GM12875 (cell line): ENCODE results near the gene PLCG2.

Experiments
- H3K4me3 ChIP-seq: one replicate; pipeline ENCODE4 v1.5.1; 2011; ENCODE audit warnings: low read depth, low read length, control low read depth
- CTCF ChIP-seq: IDR thresholded peaks from 2 replicates; pipeline ENCODE4 v1.5.1; 2011; ENCODE audit warnings: low read depth, mild to moderate bottlenecking, control low read depth, inconsistent platforms, low read length, moderate library complexity, borderline replicate concordance; ENCODE audit not compliant: insufficient read depth

Gene PLCG2

GRCh38 chr16:81846105-81846504 lies 67.0 kb downstream of the PLCG2 start:
- H3K4me3 ChIP-seq: no peak overlapping the region
- no peak for TF ChIP-seq CTCF

- no peak overlapping the region for H3K4me3 ChIP-seq
- TF ChIP-seq CTCF: no peak
Observed at GRCh38 chr16:81848306-81848853, 69.3 kb downstream of the PLCG2 start.

- H3K4me3 ChIP-seq: no peak overlapping the region
- no peak for TF ChIP-seq CTCF
Observed at GRCh38 chr16:81850197-81850944, 71.3 kb downstream of the PLCG2 start.

- no peak overlapping the region for H3K4me3 ChIP-seq
- TF ChIP-seq CTCF: no peak
Observed at GRCh38 chr16:81852347-81852746, 73.3 kb downstream of the PLCG2 start.

GRCh38 chr16:81855552-81856153 lies 76.6 kb downstream of the PLCG2 start:
- no peak overlapping the region for H3K4me3 ChIP-seq

GRCh38 chr16:81860287-81861266 lies 81.5 kb downstream of the PLCG2 start:
- H3K4me3 ChIP-seq: no peak overlapping the region
- TF ChIP-seq CTCF: no peak

More at GRCh38 chr16:81855552-81856153, 76.6 kb downstream of the PLCG2 start:
- no peak for TF ChIP-seq CTCF
